GM12878 (cell line): ENCODE data around the gene DNAJC6. TPM values are rescaled to one million over a fixed set of nuclear protein-coding genes. Genes with fewer than 3 reads are reported as not detected.

Experiments
- ATAC-seq: fragments of 200-7000 bp; cut with Tn5 transposase; 3 replicates; pipeline ENCODE4 v1.9.1; 2020; ENCODE audit warnings: mild to moderate bottlenecking, moderate library complexity
- BruUV-seq: library from RNA; stranded (reverse); fragments of 400-500 nt; replicated peaks from 2 replicates; lab custom pipeline; 2021; lab: Mats Ljungman, UMichigan
- CTCF ChIA-PET: fragments of 300-600 bp; sonication (Branson Sonifier 250); formaldehyde crosslinking; extraction: SDS; loops from one replicate; lab custom pipeline; 2021; ENCODE audit warnings: inconsistent platforms; lab: Yijun Ruan, JAX
- POLR2A ChIA-PET: fragments of 350-600 bp; formaldehyde crosslinking; extraction: SDS; loops from one replicate; lab custom pipeline; 2021; ENCODE audit warnings: inconsistent platforms; lab: Charles Lee
- RAD21 ChIA-PET: fragments of 300-600 bp; sonication (Branson Sonifier 250); formaldehyde crosslinking; loops from one replicate; lab custom pipeline; 2023; ENCODE audit warnings: antibody characterized with exemption; ENCODE audit not compliant: unreplicated experiment; lab: Charles Lee
- SMC1A ChIA-PET: fragments of 300-600 bp; sonication (Branson Sonifier 250); formaldehyde crosslinking; loops from one replicate; lab custom pipeline; 2023; ENCODE audit not compliant: unreplicated experiment, uncharacterized antibody; lab: Charles Lee
- DNase-seq: peaks from one replicate; pipeline ENCODE4 v3.0.0-alpha.2; 2011; ENCODE audit warnings: low read depth, low spot score
- FAIRE-seq: peaks from 3 replicates; lab custom pipeline; 2011; peaks lifted over from hg19 to GRCh38; lab: Jason Lieb, UNC
- H2AFZ ChIP-seq: 2 replicates; pipeline ENCODE4 v1.6.0; 2011; ENCODE audit warnings: low read depth, low read length, control low read depth; ENCODE audit not compliant: control insufficient read depth
- H3K27ac ChIP-seq: 2 replicates; pipeline ENCODE4 v1.5.1; 2011; ENCODE audit warnings: control low read depth; ENCODE audit not compliant: control insufficient read depth, insufficient read depth
- H3K27me3 ChIP-seq, 2 experiments: replicated peaks in 1 of 2; 2 replicates each; pipeline versions ENCODE4 v1.6.0 to v1.6.1; 2011; ENCODE audit warnings: low read length in 1 of 2; ENCODE audit not compliant: control insufficient read depth in 2 of 2, insufficient read depth in 2 of 2
- H3K36me3 ChIP-seq, 2 experiments: 2 replicates each; pipeline ENCODE4 v1.5.1; 2011; ENCODE audit warnings: low read length in 1 of 2; ENCODE audit not compliant: control insufficient read depth in 2 of 2, insufficient read depth in 2 of 2
- H3K4me1 ChIP-seq: 2 replicates; pipeline ENCODE4 v1.6.1; 2011; ENCODE audit warnings: mild to moderate bottlenecking, low read length, moderate library complexity, mixed read lengths; ENCODE audit not compliant: control insufficient read depth, insufficient read depth
- H3K4me2 ChIP-seq: 2 replicates; pipeline ENCODE4 v1.6.0; 2011; ENCODE audit warnings: control low read depth; ENCODE audit not compliant: control insufficient read depth, insufficient read depth
- H3K4me3 ChIP-seq: fragments of 200-600 bp; sonication (generic); 2 replicates; pipeline ENCODE4 v1.5.1; 2016
- H3K79me2 ChIP-seq: 2 replicates; pipeline ENCODE4 v1.6.0; 2011; ENCODE audit warnings: low read length; ENCODE audit not compliant: control insufficient read depth, insufficient read depth
- H3K9ac ChIP-seq: 2 replicates; pipeline ENCODE4 v1.8.0; 2011; ENCODE audit warnings: low read length, control low read depth, mixed read lengths; ENCODE audit not compliant: control insufficient read depth, insufficient read depth
- H3K9me3 ChIP-seq: replicated peaks from 3 replicates; pipeline ENCODE4 v1.5.1; 2011; ENCODE audit warnings: mild to moderate bottlenecking, low read length; ENCODE audit not compliant: control insufficient read depth, insufficient read depth
- H4K20me1 ChIP-seq: 2 replicates; pipeline ENCODE4 v1.6.0; 2011; ENCODE audit not compliant: control insufficient read depth, insufficient read depth
- BCL11A ChIP-seq: IDR thresholded peaks from 2 replicates; pipeline ENCODE4 v1.6.1; 2011; ENCODE audit warnings: low read depth, low read length
- BCLAF1 ChIP-seq: fragments of 450-650 bp; IDR thresholded peaks from 2 replicates; pipeline ENCODE4 v1.6.1; 2017; ENCODE audit warnings: antibody characterized with exemption, mild to moderate bottlenecking, moderate library complexity
- CBX5 ChIP-seq: sonication (generic); IDR thresholded peaks from 2 replicates; pipeline ENCODE4 v1.6.1; 2016; ENCODE audit warnings: low read depth, moderate library complexity, mild to moderate bottlenecking, inconsistent platforms
- ETV6 ChIP-seq, 2 experiments: fragments of 450-650 bp in 1 of 2; IDR thresholded peaks in 1 of 2; conservative IDR thresholded peaks in 1 of 2; 2 replicates each; pipeline ENCODE4 v1.6.1; 2014; ENCODE audit warnings: antibody characterized with exemption in 1 of 2, borderline replicate concordance in 1 of 2, low read depth in 1 of 2, mild to moderate bottlenecking in 1 of 2, moderate library complexity in 1 of 2
- FOS ChIP-seq: IDR thresholded peaks from 3 replicates; pipeline ENCODE4 v1.6.1; 2011; ENCODE audit warnings: borderline replicate concordance; ENCODE audit not compliant: insufficient read length; ENCODE audit errors: extremely low read depth
- HDAC6 ChIP-seq: fragments of 200-600 bp; sonication (generic); IDR thresholded peaks from one replicate; pipeline ENCODE4 v1.8.0; 2017; ENCODE audit warnings: antibody characterized with exemption; ENCODE audit not compliant: unreplicated experiment
- KAT2A ChIP-seq: conservative IDR thresholded peaks from 2 replicates; pipeline ENCODE4 v1.6.1; 2011; ENCODE audit warnings: low read depth, low read length; ENCODE audit not compliant: control insufficient read depth
- KDM1A ChIP-seq: fragments of 200-600 bp; sonication (generic); IDR thresholded peaks from 2 replicates; pipeline ENCODE4 v1.6.1; 2016; ENCODE audit warnings: borderline replicate concordance
- NR2C1 ChIP-seq: fragments of 450-650 bp; IDR thresholded peaks from 2 replicates; pipeline ENCODE4 v1.6.1; 2017; ENCODE audit warnings: antibody characterized with exemption, mild to moderate bottlenecking, moderate library complexity
- NRF1 ChIP-seq: conservative IDR thresholded peaks from 2 replicates; pipeline ENCODE4 v1.6.1; 2011; ENCODE audit warnings: mild to moderate bottlenecking, low read depth, low read length, improper control_type of control experiment
- PML ChIP-seq: IDR thresholded peaks from 2 replicates; pipeline ENCODE4 v1.6.1; 2012; ENCODE audit warnings: low read length, inconsistent platforms
- POU2F2 ChIP-seq: IDR thresholded peaks from 3 replicates; pipeline ENCODE4 v1.6.1; 2011; ENCODE audit warnings: low read depth, mild to moderate bottlenecking, low read length, borderline replicate concordance
- RELA ChIP-seq: fragments of 450-650 bp; IDR thresholded peaks from 2 replicates; pipeline ENCODE4 v1.8.0; 2014; ENCODE audit warnings: borderline replicate concordance; ENCODE audit not compliant: partially characterized antibody
- STAT3 ChIP-seq: IDR thresholded peaks from 2 replicates; pipeline ENCODE4 v1.6.1; 2011; ENCODE audit warnings: low read depth, low read length, improper control_type of control experiment
- TARDBP ChIP-seq: IDR thresholded peaks from 2 replicates; pipeline ENCODE4 v1.6.1; 2016; ENCODE audit warnings: borderline replicate concordance
- USF2 ChIP-seq: IDR thresholded peaks from 2 replicates; pipeline ENCODE4 v1.6.1; 2011; ENCODE audit warnings: low read depth, low read length, improper control_type of control experiment, borderline replicate concordance
- ZNF24 ChIP-seq: fragments of 450-650 bp; IDR thresholded peaks from 2 replicates; pipeline ENCODE4 v1.6.1; 2017; ENCODE audit warnings: antibody characterized with exemption, mild to moderate bottlenecking
- WGBS: methylation state at CpG from one replicate; pipeline ENCODE4 v1.1.6; 2016; ENCODE audit warnings: low lambda C conversion rate; ENCODE audit not compliant: insufficient replicate concordance, insufficient coverage; ENCODE audit errors: missing lambda C conversion rate; 5-methylcytosine and 5-hydroxymethylcytosine counted together
- in situ Hi-C: fragments of 300-500 bp; cut with MboI; formaldehyde crosslinking; loops from 9 replicates; pipeline ENCODE4 v1.14.3; 2018; ENCODE audit warnings: mixed read lengths
- intact Hi-C: fragments of 100-400 bp; cut with micrococcal nuclease; formaldehyde crosslinking; loops from one replicate; pipeline ENCODE4 v1.14.2; 2022; ENCODE audit not compliant: unreplicated experiment
- polyA plus RNA-seq, 11 experiments: library from polyadenylated mRNA; depleted of rRNA in 4 of 11; unstranded in 6 of 11; stranded (reverse) in 5 of 11; fragments of >200 nt; fragmentation: Nextera tagmentation in 4 of 11; fragmentation: Illumina TruSeq in 1 of 11; extraction: Ambion mirVana in 4 of 11; extraction: Trizol in 1 of 11; gene quantifications; 1 replicate in 1 of 11; 2 replicates in 10 of 11; pipeline versions ENCODE4 v1.2.1 to v1.2.3, GENCODE V29; 2011 to 2016; ENCODE audit warnings: inconsistent platforms in 2 of 11, missing spikeins in 2 of 11, low read depth in 1 of 11
- total RNA-seq, 4 experiments: library from RNA; depleted of rRNA in 3 of 4; stranded (reverse); fragments of >200 nt in 3 of 4; fragmentation: Illumina TruSeq in 1 of 4; extraction: Trizol in 1 of 4; gene quantifications; 2 replicates each; pipeline versions ENCODE4 v1.2.1 to v1.2.3, GENCODE V29; 2013 to 2021

The DNAJC6 gene
- total and polyA plus RNA-seq, 10 of the 15 experiments (the other 5 are each of a cell fraction or from before 2014, with no cell fraction given) = 0.08 to 4.3 (median 2.7) TPM

- no peak for TF ChIP-seq KDM1A
- TF ChIP-seq RELA = no peak
- TF ChIP-seq NR2C1 = no peak
- TF ChIP-seq CBX5 = no peak
- TF ChIP-seq PML = no peak
- no peak for TF ChIP-seq POU2F2
- no peak for TF ChIP-seq KAT2A
- TF ChIP-seq FOS = no peak
- no peak for TF ChIP-seq ETV6 (conservative IDR thresholded peaks at IDR 0.05 in 1 of 2, IDR thresholded peaks at IDR 0.05 in 1 of 2; ENCODE audit: borderline replicate concordance in 1 of 2, low read depth in 1 of 2)
- TF ChIP-seq STAT3 = no peak
- TF ChIP-seq BCL11A = no peak
- no peak for TF ChIP-seq NRF1
- no peak for TF ChIP-seq BCLAF1
- no peak for TF ChIP-seq ZNF24
- no peak for TF ChIP-seq HDAC6
- TF ChIP-seq USF2 = no peak
- TF ChIP-seq TARDBP = no peak
- TF ChIP-seq, all 136 proteins: peak for 0
- H3K4me3 ChIP-seq = no peak overlapping the region
- H3K27ac ChIP-seq = no peak overlapping the region
- no peak for DNase-seq
- in situ Hi-C loops = no loop called here
- RAD21 ChIA-PET = no interaction called here
- 97% methylated on average over 4 of the region's 4 CpGs for WGBS
- H3K4me2 ChIP-seq = no peak overlapping the region; the same call in 1 of the 2 replicates
- peaks cover 6% of the 10 kb centered on the region for H3K4me1 ChIP-seq
- CTCF ChIA-PET = interaction anchor here (0.9 to 4.2 kb wide), 5 partner anchors 10 to 41 kb away, joined by 3 to 41 read pairs (median 3); no protein-coding TSS in a partner anchor
- no peaks in the 10 kb centered on the region for H3K36me3 ChIP-seq
- H3K79me2 ChIP-seq = peaks cover 30% of the 10 kb centered on the region
- POLR2A ChIA-PET = interaction anchor here (1.1 to 1.3 kb wide), 2 partner anchors 11 to 238 kb away, joined by 3 to 4 read pairs; no protein-coding TSS in a partner anchor
- H2AFZ ChIP-seq = peak overlapping the region; percentile 100
- no TSS peak for BruUV-seq
- intact Hi-C loops = no loop called here
- FAIRE-seq = no peak
- SMC1A ChIA-PET = interaction anchor here (0.7 to 1.7 kb wide), 9 partner anchors 10 to 753 kb away, joined by 3 to 7 read pairs (median 3); no protein-coding TSS in a partner anchor
- no peak overlapping the region for H3K9ac ChIP-seq
- no peaks in the 10 kb centered on the region; the same call in 2 of the 3 replicates for H3K9me3 ChIP-seq
- H4K20me1 ChIP-seq = no peaks in the 10 kb centered on the region
- ATAC-seq = no peak
- no peaks in the 10 kb centered on the region for H3K27me3 ChIP-seq
Observed at GRCh38 chr1:65418522-65419185, 109.3 kb downstream of the DNAJC6 start.
